Neural crest cell (in vitro differentiated cells): ENCODE results near the gene PLXNA2. TPM values are rescaled to one million over a fixed set of nuclear protein-coding genes. Genes with fewer than 3 reads are reported as not detected.
A peak's percentile ranks its signal among the peaks of the same experiment; 100 is the strongest.

Source experiments
- DNase-seq: peaks from one replicate; pipeline ENCODE4 v3.0.0; 2021; ENCODE audit warnings: low read depth, mixed read lengths, low spot score
- H3K27ac Mint-ChIP-seq: one replicate; pipeline ENCODE4 v1.8.0; 2021; ENCODE audit warnings: mild to moderate bottlenecking, mixed read lengths; ENCODE audit not compliant: unreplicated experiment
- H3K27me3 Mint-ChIP-seq: 2 replicates; pipeline ENCODE4 v1.8.0; 2021; ENCODE audit warnings: low read depth, mild to moderate bottlenecking, mixed read lengths
- H3K36me3 Mint-ChIP-seq: 2 replicates; pipeline ENCODE4 v1.8.0; 2021; ENCODE audit warnings: low read depth, mild to moderate bottlenecking, mixed read lengths
- H3K4me1 Mint-ChIP-seq: 2 replicates; pipeline ENCODE4 v1.8.0; 2021; ENCODE audit warnings: mixed read lengths
- H3K4me3 Mint-ChIP-seq: one replicate; pipeline ENCODE4 v1.8.0; 2021; ENCODE audit warnings: mild to moderate bottlenecking, mixed read lengths
- H3K9me3 Mint-ChIP-seq: 2 replicates; pipeline ENCODE4 v1.8.0; 2021; ENCODE audit warnings: mixed read lengths
- CTCF ChIP-seq: fragments of 200-600 bp; sonication (generic); conservative IDR thresholded peaks from 2 replicates; pipeline ENCODE4 v1.5.0; 2021; ENCODE audit warnings: antibody characterized with exemption, mild to moderate bottlenecking
- total RNA-seq: library from RNA; stranded (reverse); gene quantifications from 2 replicates; pipeline ENCODE4 v1.2.1, GENCODE V29; 2021

Gene PLXNA2
- total RNA-seq, 1 donor from 2014 or later: 37.7 TPM

GRCh38 chr1:208256091-208256490 lies 11.9 kb upstream of the PLXNA2 start:
- peaks cover 35% of the 10 kb centered on the region for H3K4me1 Mint-ChIP-seq
- H3K27me3 Mint-ChIP-seq: peaks cover 14% of the 10 kb centered on the region
- peak overlapping the region; percentile 32 for H3K27ac Mint-ChIP-seq
- peaks cover 2% of the 10 kb centered on the region for H3K9me3 Mint-ChIP-seq
- TF ChIP-seq CTCF: no peak
- H3K4me3 Mint-ChIP-seq: no peak overlapping the region
- no peak for DNase-seq
- no peaks in the 10 kb centered on the region for H3K36me3 Mint-ChIP-seq

- Mint-ChIP-seq H3K27me3 (peaks cover 14% of the 10 kb centered on the region), H3K27ac (no peak overlapping the region), H3K4me1 (peaks cover 35% of the 10 kb centered on the region), H3K36me3 (no peaks in the 10 kb centered on the region), H3K4me3 (no peak overlapping the region), H3K9me3 (peaks cover 2% of the 10 kb centered on the region)
- no peak for DNase-seq
- no peak for TF ChIP-seq CTCF
Observed at GRCh38 chr1:208254862-208255261, 10.7 kb upstream of the PLXNA2 start.

- peaks cover 1% of the 10 kb centered on the region for H3K9me3 Mint-ChIP-seq
- H3K27ac Mint-ChIP-seq: no peak overlapping the region
- no peaks in the 10 kb centered on the region for H3K36me3 Mint-ChIP-seq
- DNase-seq: no peak
- H3K27me3 Mint-ChIP-seq: peaks cover 14% of the 10 kb centered on the region
- no peak overlapping the region for H3K4me3 Mint-ChIP-seq
- TF ChIP-seq CTCF: no peak
- peaks cover 35% of the 10 kb centered on the region for H3K4me1 Mint-ChIP-seq
Observed at GRCh38 chr1:208254376-208254775, 10.2 kb upstream of the PLXNA2 start.

GRCh38 chr1:208252836-208253576 lies 8.8 kb upstream of the PLXNA2 start:
- H3K27ac Mint-ChIP-seq: no peak overlapping the region
- no peaks in the 10 kb centered on the region for H3K9me3 Mint-ChIP-seq
- DNase-seq: no peak
- peaks cover 18% of the 10 kb centered on the region for H3K27me3 Mint-ChIP-seq
- no peak for TF ChIP-seq CTCF
- peaks cover 42% of the 10 kb centered on the region for H3K4me1 Mint-ChIP-seq
- H3K4me3 Mint-ChIP-seq: no peak overlapping the region
- H3K36me3 Mint-ChIP-seq: no peaks in the 10 kb centered on the region

GRCh38 chr1:208251911-208252835 lies 8.0 kb upstream of the PLXNA2 start:
- Mint-ChIP-seq H3K36me3 (no peaks in the 10 kb centered on the region), H3K9me3 (no peaks in the 10 kb centered on the region), H3K4me1 (peaks cover 34% of the 10 kb centered on the region), H3K4me3 (no peak overlapping the region), H3K27ac (no peak overlapping the region), H3K27me3 (peaks cover 18% of the 10 kb centered on the region)
- peak; percentile 42 for TF ChIP-seq CTCF
- no peak for DNase-seq
